ENCODE data around the gene AUTS2.

Gene AUTS2

DNA sequence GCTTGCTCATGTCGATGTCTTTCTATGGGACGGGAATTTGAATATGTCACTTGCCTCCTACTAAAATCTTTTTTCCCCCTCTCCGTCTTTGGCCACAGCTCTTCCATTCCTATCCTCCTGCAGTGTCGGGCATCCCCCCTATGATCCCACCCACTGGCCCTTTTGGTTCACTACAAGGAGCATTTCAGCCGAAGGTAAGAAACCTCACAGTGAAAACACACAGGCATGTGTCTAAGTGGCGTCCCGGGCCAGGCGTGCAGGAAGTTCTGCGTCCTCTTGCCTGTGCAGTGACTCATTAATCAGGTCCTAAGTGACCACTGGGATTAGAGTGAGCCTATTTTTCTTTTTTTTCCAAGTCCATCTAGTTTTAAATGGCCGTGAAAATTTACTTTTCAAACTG is 1173.2 kb downstream of the AUTS2 start:
- H3K36me3 ChIP-seq, result peaks cover 79% of the 10 kb centered on the region
- H3K27ac ChIP-seq, result no peak overlapping the region
- H3K9me3 ChIP-seq (ENCODE audit: severe bottlenecking), result no peaks in the 10 kb centered on the region
- TF ChIP-seq, protein P1, sequence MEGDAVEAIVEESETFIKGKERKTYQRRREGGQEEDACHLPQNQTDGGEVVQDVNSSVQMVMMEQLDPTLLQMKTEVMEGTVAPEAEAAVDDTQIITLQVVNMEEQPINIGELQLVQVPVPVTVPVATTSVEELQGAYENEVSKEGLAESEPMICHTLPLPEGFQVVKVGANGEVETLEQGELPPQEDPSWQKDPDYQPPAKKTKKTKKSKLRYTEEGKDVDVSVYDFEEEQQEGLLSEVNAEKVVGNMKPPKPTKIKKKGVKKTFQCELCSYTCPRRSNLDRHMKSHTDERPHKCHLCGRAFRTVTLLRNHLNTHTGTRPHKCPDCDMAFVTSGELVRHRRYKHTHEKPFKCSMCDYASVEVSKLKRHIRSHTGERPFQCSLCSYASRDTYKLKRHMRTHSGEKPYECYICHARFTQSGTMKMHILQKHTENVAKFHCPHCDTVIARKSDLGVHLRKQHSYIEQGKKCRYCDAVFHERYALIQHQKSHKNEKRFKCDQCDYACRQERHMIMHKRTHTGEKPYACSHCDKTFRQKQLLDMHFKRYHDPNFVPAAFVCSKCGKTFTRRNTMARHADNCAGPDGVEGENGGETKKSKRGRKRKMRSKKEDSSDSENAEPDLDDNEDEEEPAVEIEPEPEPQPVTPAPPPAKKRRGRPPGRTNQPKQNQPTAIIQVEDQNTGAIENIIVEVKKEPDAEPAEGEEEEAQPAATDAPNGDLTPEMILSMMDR (IDR thresholded peaks at IDR 0.05; ENCODE audit: low read depth, low read length), result no peak
- H3K27me3 ChIP-seq (ENCODE audit: insufficient read depth, low read depth, severe bottlenecking), result no peaks in the 10 kb centered on the region
- DNase-seq, result no peak
- no peak overlapping the region for H3K4me3 ChIP-seq (ENCODE audit: low read depth, low read length)

- no peak for DNase-seq
- H3K27ac ChIP-seq, result no peak overlapping the region
- H3K36me3 ChIP-seq, result peaks cover 80% of the 10 kb centered on the region
- TF ChIP-seq, protein P1 (IDR thresholded peaks at IDR 0.05; ENCODE audit: low read depth, low read length), result no peak
- H3K9me3 ChIP-seq (ENCODE audit: severe bottlenecking), result no peaks in the 10 kb centered on the region
- no peak overlapping the region for H3K4me3 ChIP-seq (ENCODE audit: low read depth, low read length)
- H3K27me3 ChIP-seq (ENCODE audit: insufficient read depth, low read depth, severe bottlenecking), result no peaks in the 10 kb centered on the region
Observed at GRCh38 chr7:70772891-70773290, 1174.6 kb downstream of the AUTS2 start.

GRCh38 chr7:70773406-70773805 is 1175.1 kb downstream of the AUTS2 start:
- H3K36me3 ChIP-seq, result peaks cover 79% of the 10 kb centered on the region
- H3K9me3 ChIP-seq (ENCODE audit: severe bottlenecking), result no peaks in the 10 kb centered on the region
- TF ChIP-seq, protein P1 (IDR thresholded peaks at IDR 0.05; ENCODE audit: low read depth, low read length), result no peak
- no peak for DNase-seq
- H3K4me3 ChIP-seq (ENCODE audit: low read depth, low read length), result no peak overlapping the region
- no peaks in the 10 kb centered on the region for H3K27me3 ChIP-seq (ENCODE audit: insufficient read depth, low read depth, severe bottlenecking)
- H3K27ac ChIP-seq, result no peak overlapping the region

- H3K4me3 ChIP-seq (ENCODE audit: low read depth, low read length), result no peak overlapping the region
- no peaks in the 10 kb centered on the region for H3K27me3 ChIP-seq (ENCODE audit: insufficient read depth, low read depth, severe bottlenecking)
- TF ChIP-seq, protein P1 (IDR thresholded peaks at IDR 0.05; ENCODE audit: low read depth, low read length), result no peak
- no peaks in the 10 kb centered on the region for H3K9me3 ChIP-seq (ENCODE audit: severe bottlenecking)
- H3K36me3 ChIP-seq, result peaks cover 77% of the 10 kb centered on the region
- H3K27ac ChIP-seq, result no peak overlapping the region
- DNase-seq, result no peak
Observed at GRCh38 chr7:70774950-70775527, 1176.8 kb downstream of the AUTS2 start.

DNA sequence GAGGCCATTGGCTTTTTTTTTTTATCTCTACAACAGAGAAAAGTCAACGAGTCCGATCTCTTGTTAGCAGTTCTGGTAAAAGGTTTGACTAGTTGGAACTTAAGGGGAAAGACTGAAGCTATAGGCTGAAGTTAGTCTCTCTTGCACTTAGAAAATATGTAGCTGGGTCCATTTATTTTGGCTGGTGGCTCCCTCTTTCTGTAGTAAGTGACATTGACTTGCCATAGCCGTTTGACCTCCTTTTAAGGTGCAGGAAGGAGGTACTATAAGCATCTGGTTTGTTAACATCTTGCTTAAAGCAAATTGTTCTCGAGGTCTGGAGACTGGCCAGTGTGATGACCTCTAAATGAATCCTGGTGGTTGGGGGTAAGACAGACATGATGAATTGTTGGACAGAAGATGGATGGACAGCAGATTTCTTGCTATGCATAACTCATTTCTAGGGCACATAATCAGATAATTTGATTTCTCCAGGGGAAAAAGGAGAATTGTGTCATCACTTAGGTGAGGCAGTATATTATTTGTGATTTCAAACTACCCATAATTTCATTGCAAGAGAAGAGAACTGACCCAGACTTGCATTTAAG is 1177.4 kb downstream of the AUTS2 start:
- TF ChIP-seq, protein P1 (IDR thresholded peaks at IDR 0.05; ENCODE audit: low read depth, low read length), result peak; percentile 38
- Histone ChIP-seq H3K36me3 (peaks cover 77% of the 10 kb centered on the region), H3K9me3 (ENCODE audit: severe bottlenecking) (no peaks in the 10 kb centered on the region), H3K27ac (no peak overlapping the region), H3K4me3 (ENCODE audit: low read depth, low read length) (no peak overlapping the region), H3K27me3 (ENCODE audit: insufficient read depth, low read depth, severe bottlenecking) (no peaks in the 10 kb centered on the region)
- DNase-seq, result no peak
